Thyroid gland (tissue), 4 donors: ENCODE measurements around the gene LHFPL6.

Experiments
- POLR2A ChIP-seq, 2 donors: fragments of 450-650 bp; IDR thresholded peaks; one replicate each; pipeline ENCODE4 v1.6.1; 2017; ENCODE audit warnings: antibody characterized with exemption in 2 of 2, mild to moderate bottlenecking in 2 of 2, moderate library complexity in 1 of 2
- TF ChIP-seq, protein P1 (sequence below), 6 experiments: fragments of 200-600 bp in 3 of 6; fragments of 450-650 bp in 3 of 6; sonication (generic) in 3 of 6; IDR thresholded peaks; one replicate each; pipeline ENCODE4 v1.5.1; 2016 to 2019; ENCODE audit warnings: antibody characterized with exemption in 6 of 6, mild to moderate bottlenecking in 2 of 6, inconsistent platforms in 1 of 6, moderate library complexity in 1 of 6

DNA sequence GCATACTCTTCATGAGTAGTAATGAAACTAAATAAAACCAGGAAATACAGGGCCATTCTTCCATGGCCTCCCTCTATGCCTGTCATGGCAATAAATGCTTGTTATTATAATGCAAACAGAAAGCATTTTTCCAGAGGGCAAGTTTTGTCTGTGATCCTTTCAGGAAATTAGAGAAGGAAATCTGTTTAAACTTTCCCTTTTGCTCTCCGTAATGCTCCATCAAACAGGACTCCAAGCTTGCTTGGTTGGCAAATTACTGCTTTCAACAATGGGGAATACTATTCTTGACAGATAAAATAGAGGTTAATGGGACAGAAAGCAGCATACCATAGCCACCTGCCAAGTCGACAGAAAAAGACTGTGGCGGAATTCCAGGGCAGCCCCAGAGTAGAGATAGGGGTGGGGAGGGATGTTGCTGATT is 252.5 kb downstream of the LHFPL6 start:
- TF ChIP-seq, protein P1, sequence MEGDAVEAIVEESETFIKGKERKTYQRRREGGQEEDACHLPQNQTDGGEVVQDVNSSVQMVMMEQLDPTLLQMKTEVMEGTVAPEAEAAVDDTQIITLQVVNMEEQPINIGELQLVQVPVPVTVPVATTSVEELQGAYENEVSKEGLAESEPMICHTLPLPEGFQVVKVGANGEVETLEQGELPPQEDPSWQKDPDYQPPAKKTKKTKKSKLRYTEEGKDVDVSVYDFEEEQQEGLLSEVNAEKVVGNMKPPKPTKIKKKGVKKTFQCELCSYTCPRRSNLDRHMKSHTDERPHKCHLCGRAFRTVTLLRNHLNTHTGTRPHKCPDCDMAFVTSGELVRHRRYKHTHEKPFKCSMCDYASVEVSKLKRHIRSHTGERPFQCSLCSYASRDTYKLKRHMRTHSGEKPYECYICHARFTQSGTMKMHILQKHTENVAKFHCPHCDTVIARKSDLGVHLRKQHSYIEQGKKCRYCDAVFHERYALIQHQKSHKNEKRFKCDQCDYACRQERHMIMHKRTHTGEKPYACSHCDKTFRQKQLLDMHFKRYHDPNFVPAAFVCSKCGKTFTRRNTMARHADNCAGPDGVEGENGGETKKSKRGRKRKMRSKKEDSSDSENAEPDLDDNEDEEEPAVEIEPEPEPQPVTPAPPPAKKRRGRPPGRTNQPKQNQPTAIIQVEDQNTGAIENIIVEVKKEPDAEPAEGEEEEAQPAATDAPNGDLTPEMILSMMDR (IDR thresholded peaks at IDR 0.05): no peak
- TF ChIP-seq POLR2A (IDR thresholded peaks at IDR 0.05): no peak
